Measurements from ENCODE around the gene NLGN3. TPM values are rescaled to one million over a fixed set of nuclear protein-coding genes. Genes with fewer than 3 reads are reported as not detected.

NLGN3 gene
- total RNA-seq, 1 donor from 2014 or later, result 0.69 TPM

GRCh38 chrX:71103110-71103983 lies 41.3 kb upstream of the NLGN3 start:
- TF ChIP-seq, protein P1, sequence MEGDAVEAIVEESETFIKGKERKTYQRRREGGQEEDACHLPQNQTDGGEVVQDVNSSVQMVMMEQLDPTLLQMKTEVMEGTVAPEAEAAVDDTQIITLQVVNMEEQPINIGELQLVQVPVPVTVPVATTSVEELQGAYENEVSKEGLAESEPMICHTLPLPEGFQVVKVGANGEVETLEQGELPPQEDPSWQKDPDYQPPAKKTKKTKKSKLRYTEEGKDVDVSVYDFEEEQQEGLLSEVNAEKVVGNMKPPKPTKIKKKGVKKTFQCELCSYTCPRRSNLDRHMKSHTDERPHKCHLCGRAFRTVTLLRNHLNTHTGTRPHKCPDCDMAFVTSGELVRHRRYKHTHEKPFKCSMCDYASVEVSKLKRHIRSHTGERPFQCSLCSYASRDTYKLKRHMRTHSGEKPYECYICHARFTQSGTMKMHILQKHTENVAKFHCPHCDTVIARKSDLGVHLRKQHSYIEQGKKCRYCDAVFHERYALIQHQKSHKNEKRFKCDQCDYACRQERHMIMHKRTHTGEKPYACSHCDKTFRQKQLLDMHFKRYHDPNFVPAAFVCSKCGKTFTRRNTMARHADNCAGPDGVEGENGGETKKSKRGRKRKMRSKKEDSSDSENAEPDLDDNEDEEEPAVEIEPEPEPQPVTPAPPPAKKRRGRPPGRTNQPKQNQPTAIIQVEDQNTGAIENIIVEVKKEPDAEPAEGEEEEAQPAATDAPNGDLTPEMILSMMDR (IDR thresholded peaks at IDR 0.05), result no peak

DNA sequence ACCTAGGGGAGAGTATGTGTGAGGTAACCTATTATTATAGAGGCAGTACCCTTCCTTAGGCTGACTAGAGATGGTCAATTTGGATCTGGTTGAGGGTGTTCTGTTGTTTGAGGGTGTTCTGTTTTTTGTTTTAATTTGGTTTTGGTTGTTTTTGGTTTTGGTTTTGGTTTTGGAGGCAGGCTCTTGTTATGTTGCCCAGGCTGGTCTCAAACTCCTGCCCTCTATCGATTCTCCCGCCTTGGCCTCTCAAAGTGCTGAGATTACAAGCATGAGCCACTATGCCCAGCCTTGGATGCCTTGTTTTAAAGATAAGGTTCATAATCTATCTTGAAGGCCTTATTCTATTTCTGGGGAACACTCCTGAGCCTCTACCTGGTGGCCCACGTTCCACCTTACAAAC lies 39.0 kb upstream of the NLGN3 start:
- H3K27ac ChIP-seq, result no peak overlapping the region
- no peaks in the 10 kb centered on the region for H3K9me3 ChIP-seq
- no peaks in the 10 kb centered on the region for H3K36me3 ChIP-seq
- H3K27me3 ChIP-seq, result no peaks in the 10 kb centered on the region
- H3K4me1 ChIP-seq, result no peaks in the 10 kb centered on the region
- no peak for DNase-seq
- intact Hi-C loops (cut with DNase I), result no loop called here
- no peak for ATAC-seq
- H3K4me3 ChIP-seq, result no peak overlapping the region
- TF ChIP-seq, protein P1 (IDR thresholded peaks at IDR 0.05), result no peak

More at GRCh38 chrX:71103110-71103983, 41.3 kb upstream of the NLGN3 start:
- ATAC-seq, result peak; percentile 71
- no peak for DNase-seq
- H3K9me3 ChIP-seq, result no peaks in the 10 kb centered on the region
- intact Hi-C loops (cut with DNase I), result no loop called here
- peak overlapping the region; percentile 42 for H3K27ac ChIP-seq
- H3K4me3 ChIP-seq, result no peak overlapping the region
- no peaks in the 10 kb centered on the region for H3K36me3 ChIP-seq
- H3K27me3 ChIP-seq, result no peaks in the 10 kb centered on the region
- no peaks in the 10 kb centered on the region for H3K4me1 ChIP-seq

- no peaks in the 10 kb centered on the region for H3K4me1 ChIP-seq
- TF ChIP-seq, protein P1 (IDR thresholded peaks at IDR 0.05), result no peak
- ATAC-seq (no peak), DNase-seq (no peak)
- H3K4me3 ChIP-seq, result no peak within 1 kb of the TSS
- H3K27me3 ChIP-seq, result no peaks in the 10 kb centered on the region
- intact Hi-C loops (cut with DNase I), result no loop called here
- H3K27ac ChIP-seq, result no peak within 1 kb of the TSS
- H3K36me3 ChIP-seq, result no peaks in the 10 kb centered on the region
- H3K9me3 ChIP-seq, result no peaks in the 10 kb centered on the region
These were observed 38.2 kb upstream of the NLGN3 start, which contains the start of gene CXorf65 for GRCh38 chrX:71106427-71106826. CXorf65 (minus strand) TSS chrX:71106740; CDS start chrX:71106556, 184 bp downstream.

- H3K9me3 ChIP-seq, result no peaks in the 10 kb centered on the region
- H3K4me3 ChIP-seq, result no peak overlapping the region
- no peaks in the 10 kb centered on the region for H3K36me3 ChIP-seq
- TF ChIP-seq, protein P1 (IDR thresholded peaks at IDR 0.05), result no peak
- H3K4me1 ChIP-seq, result no peaks in the 10 kb centered on the region
- intact Hi-C loops (cut with DNase I), result no loop called here
- no peaks in the 10 kb centered on the region for H3K27me3 ChIP-seq
- ATAC-seq (no peak), DNase-seq (no peak)
- H3K27ac ChIP-seq, result no peak overlapping the region
These were observed 37.4 kb upstream of the NLGN3 start for GRCh38 chrX:71107245-71107644.

GRCh38 chrX:71107762-71108360 lies 36.8 kb upstream of the NLGN3 start:
- intact Hi-C loops (cut with DNase I), result no loop called here
- Histone ChIP-seq H3K36me3 (no peaks in the 10 kb centered on the region), H3K27me3 (no peaks in the 10 kb centered on the region), H3K27ac (no peak overlapping the region), H3K4me1 (no peaks in the 10 kb centered on the region), H3K4me3 (no peak overlapping the region), H3K9me3 (no peaks in the 10 kb centered on the region)
- TF ChIP-seq, protein P1 (IDR thresholded peaks at IDR 0.05), result no peak
- DNase-seq, result no peak
- ATAC-seq, result peak; percentile 36
